A549 (cell line): ENCODE measurements around the gene BPI. TPM values are rescaled to one million over a fixed set of nuclear protein-coding genes. Genes with fewer than 3 reads are reported as not detected.

Experiments
- ATAC-seq, 2 experiments: fragments of 200-7000 bp in 1 of 2; fragments of >200 bp in 1 of 2; cut with Nextera tagmentation in 1 of 2; cut with Tn5 transposase in 1 of 2; 3 replicates each; pipeline versions ENCODE4 v1.8.0 to v1.9.1; 2018 to 2020; ENCODE audit warnings: mild to moderate bottlenecking in 1 of 2, moderate library complexity in 1 of 2
- CTCF ChIA-PET: fragments of 300-600 bp; sonication (Branson Sonifier 250); formaldehyde crosslinking; extraction: SDS; loops from one replicate; lab custom pipeline; 2021; ENCODE audit warnings: antibody characterized with exemption, inconsistent platforms; lab: Yijun Ruan, JAX
- POLR2A ChIA-PET: fragments of 350-600 bp; formaldehyde crosslinking; extraction: SDS; loops from one replicate; lab custom pipeline; 2021; ENCODE audit warnings: antibody characterized with exemption, inconsistent platforms; lab: Yijun Ruan, JAX
- DNase-seq, 2 experiments: peaks; one replicate each; pipeline versions ENCODE4 v3.0.0 to v3.0.0-alpha.2; 2011 to 2016; ENCODE audit warnings: low read depth in 1 of 2, low spot score in 1 of 2
- FAIRE-seq: peaks from 2 replicates; lab custom pipeline; 2011; peaks lifted over from hg19 to GRCh38; lab: Jason Lieb, UNC
- H3K27ac ChIP-seq, 2 experiments: fragments of >200 bp; sonication (Bioruptor Twin); formaldehyde crosslinking; 3 replicates each; pipeline ENCODE4 v1.5.1; 2016 to 2017
- H3K4me1 ChIP-seq: fragments of >200 bp; sonication (Bioruptor Twin); formaldehyde crosslinking; 3 replicates; pipeline ENCODE4 v1.6.1; 2016
- H3K4me2 ChIP-seq: fragments of >200 bp; sonication (Bioruptor Twin); formaldehyde crosslinking; 3 replicates; pipeline ENCODE4 v1.6.1; 2016
- H3K4me3 ChIP-seq: fragments of >200 bp; sonication (Bioruptor Twin); formaldehyde crosslinking; 3 replicates; pipeline ENCODE4 v1.5.1; 2016
- H3K9me3 ChIP-seq: fragments of >200 bp; sonication (Bioruptor Twin); formaldehyde crosslinking; 3 replicates; pipeline ENCODE4 v1.6.1; 2016
- BCL3 ChIP-seq: fragments of >200 bp; sonication (Bioruptor Twin); formaldehyde crosslinking; IDR thresholded peaks from 3 replicates; pipeline ENCODE4 v1.6.1; 2016
- CBX2 ChIP-seq: fragments of 200-600 bp; sonication (generic); IDR thresholded peaks from 2 replicates; pipeline ENCODE4 v1.6.1; 2016; ENCODE audit warnings: low read depth, mild to moderate bottlenecking, borderline replicate concordance
- CEBPB ChIP-seq, 2 experiments: fragments of >200 bp in 1 of 2; sonication (Bioruptor Twin) in 1 of 2; formaldehyde crosslinking in 1 of 2; IDR thresholded peaks; 2 replicates each; pipeline ENCODE4 v1.6.1; 2012 to 2016
- CHD2 ChIP-seq: fragments of 150-350 bp; IDR thresholded peaks from 2 replicates; pipeline ENCODE4 v1.6.1; 2014; ENCODE audit warnings: low read length; ENCODE audit not compliant: partially characterized antibody
- CHD4 ChIP-seq: fragments of 200-600 bp; sonication (generic); IDR thresholded peaks from 2 replicates; pipeline ENCODE4 v1.6.1; 2016; ENCODE audit warnings: antibody characterized with exemption, mild to moderate bottlenecking, borderline replicate concordance
- E2F6 ChIP-seq: IDR thresholded peaks from 2 replicates; pipeline ENCODE4 v1.6.1; 2012; ENCODE audit warnings: low read depth, borderline replicate concordance
- ELK1 ChIP-seq: fragments of 150-350 bp; IDR thresholded peaks from 2 replicates; pipeline ENCODE4 v1.6.1; 2014; ENCODE audit warnings: low read depth, mild to moderate bottlenecking, low read length
- EP300 ChIP-seq, 2 experiments: fragments of >200 bp; sonication (Bioruptor Twin); formaldehyde crosslinking; IDR thresholded peaks; 2 replicates in 1 of 2; 3 replicates in 1 of 2; pipeline ENCODE4 v1.6.1; 2016 to 2017
- ESRRA ChIP-seq: fragments of 150-350 bp; IDR thresholded peaks from 2 replicates; pipeline ENCODE4 v1.6.1; 2014; ENCODE audit warnings: mild to moderate bottlenecking, low read length, borderline replicate concordance
- FOSB ChIP-seq: fragments of 250-450 bp; sonication (Bioruptor Pico); IDR thresholded peaks from 2 replicates; pipeline ENCODE4 v1.5.0; 2020; ENCODE audit warnings: mild to moderate bottlenecking, moderate library complexity
- HDAC2 ChIP-seq: fragments of 200-600 bp; sonication (generic); IDR thresholded peaks from 2 replicates; pipeline ENCODE4 v1.6.1; 2016
- HES2 ChIP-seq: fragments of >200 bp; sonication (Bioruptor Twin); formaldehyde crosslinking; IDR thresholded peaks from 2 replicates; pipeline ENCODE4 v1.6.1; 2016
- KDM1A ChIP-seq: fragments of 200-600 bp; sonication (generic); IDR thresholded peaks from 2 replicates; pipeline ENCODE4 v1.6.1; 2016; ENCODE audit warnings: low read depth, mild to moderate bottlenecking
- KDM5A ChIP-seq: fragments of 200-600 bp; sonication (generic); IDR thresholded peaks from 2 replicates; pipeline ENCODE4 v1.6.1; 2016; ENCODE audit warnings: antibody characterized with exemption, mild to moderate bottlenecking
- MAFK ChIP-seq: fragments of 450-650 bp; IDR thresholded peaks from 2 replicates; pipeline ENCODE4 v1.6.1; 2014; ENCODE audit not compliant: partially characterized antibody
- PBX3 ChIP-seq: IDR thresholded peaks from 2 replicates; pipeline ENCODE4 v1.6.1; 2012
- PHF8 ChIP-seq: fragments of 200-600 bp; sonication (generic); IDR thresholded peaks from 2 replicates; pipeline ENCODE4 v1.6.1; 2016; ENCODE audit warnings: low read depth, mild to moderate bottlenecking, antibody characterized with exemption, moderate library complexity, borderline replicate concordance
- POLR2A ChIP-seq: IDR thresholded peaks from 2 replicates; pipeline ENCODE4 v1.6.1; 2012; ENCODE audit warnings: mild to moderate bottlenecking, low read length
- RAD21 ChIP-seq, 2 experiments: fragments of >200 bp in 1 of 2; sonication (Bioruptor Twin) in 1 of 2; formaldehyde crosslinking in 1 of 2; IDR thresholded peaks in 1 of 2; conservative IDR thresholded peaks in 1 of 2; 2 replicates in 1 of 2; 3 replicates in 1 of 2; pipeline ENCODE4 v1.6.1; 2012 to 2018; ENCODE audit warnings: inconsistent platforms in 1 of 2
- RARB ChIP-seq: fragments of 250-450 bp; sonication (Bioruptor Pico); IDR thresholded peaks from 2 replicates; pipeline ENCODE4 v1.8.0; 2021; ENCODE audit warnings: mild to moderate bottlenecking, moderate library complexity
- REST ChIP-seq: fragments of 200-600 bp; sonication (generic); IDR thresholded peaks from 2 replicates; pipeline ENCODE4 v1.6.1; 2016; ENCODE audit warnings: antibody characterized with exemption, mild to moderate bottlenecking, moderate library complexity
- ZFP36 ChIP-seq: fragments of 450-650 bp; IDR thresholded peaks from 2 replicates; pipeline ENCODE4 v1.6.1; 2014; ENCODE audit warnings: borderline replicate concordance; ENCODE audit not compliant: partially characterized antibody
- WGBS: methylation state at CpG from one replicate; pipeline ENCODE4 v1.1.6; 2017; ENCODE audit errors: missing lambda C conversion rate; 5-methylcytosine and 5-hydroxymethylcytosine counted together
- polyA plus RNA-seq, 4 experiments: library from polyadenylated mRNA; depleted of rRNA in 3 of 4; stranded (reverse); fragments of >200 nt; fragmentation: RNase III in 1 of 4; extraction: RNeasy Plus Mini Kit Qiagen cat#74134 plus additional on column Dnase treatment in 1 of 4; gene quantifications; 2 replicates in 3 of 4; 3 replicates in 1 of 4; pipeline ENCODE4 v1.2.3, GENCODE V29; 2011 to 2017

BPI gene
- polyA plus RNA-seq, 2 of the 4 experiments (the other 2 are of a cell fraction), result not detected

- WGBS, result 80% methylated on average over 5 of the region's 5 CpGs
- FAIRE-seq, result no peak
- POLR2A ChIA-PET, result no interaction called here
Observed at GRCh38 chr20:38344107-38344701, 40.2 kb downstream of the BPI start.

GRCh38 chr20:38345643-38346042, 41.7 kb downstream of the BPI start:
- FAIRE-seq (no peak), DNase-seq (peak in 1 of 2 experiments; percentile 50), ATAC-seq (peak; percentile 35 to 61; a peak in 3 of 6 replicates)
- POLR2A ChIA-PET, result no interaction called here
- Histone ChIP-seq H3K4me3 (no peak overlapping the region), H3K4me2 (peak overlapping the region; percentile 31), H3K9me3 (no peaks in the 10 kb centered on the region), H3K4me1 (peaks cover 17% of the 10 kb centered on the region)
- WGBS, result 26% methylated on average over 2 of the region's 2 CpGs
- TF ChIP-seq KDM5A, result no peak
- TF ChIP-seq ELK1, result no peak
- no peak for TF ChIP-seq PBX3
- no peak for TF ChIP-seq PHF8
- no peak for TF ChIP-seq MAFK
- no peak for TF ChIP-seq HES2
- TF ChIP-seq HDAC2, result no peak
- no peak for TF ChIP-seq KDM1A
- TF ChIP-seq BCL3, result no peak
- no peak for TF ChIP-seq ZFP36
- no peak for TF ChIP-seq RARB (CRISPR knock-in tag)
- no peak for TF ChIP-seq E2F6
- TF ChIP-seq, all 56 proteins: peak for 0
- CTCF ChIA-PET, result no interaction called here
- H3K27ac ChIP-seq, result peak overlapping the region in 1 of 2 experiments; percentile 60; a peak in 4 of 6 replicates

More at GRCh38 chr20:38344107-38344701, 40.2 kb downstream of the BPI start:
- DNase-seq, result no peak
- H3K4me1 ChIP-seq, result peaks cover 17% of the 10 kb centered on the region
- H3K4me2 ChIP-seq, result no peak overlapping the region
- no peak overlapping the region for H3K4me3 ChIP-seq
- H3K27ac ChIP-seq, result peak overlapping the region in 1 of 2 experiments; percentile 43; a peak in 1 of 6 replicates
- no peak for ATAC-seq
- TF ChIP-seq RAD21 (conservative IDR thresholded peaks at IDR 0.05 in 1 of 2, IDR thresholded peaks at IDR 0.05 in 1 of 2), result no peak
- TF ChIP-seq CHD2, result no peak
- no peak for TF ChIP-seq FOSB (CRISPR knock-in tag)
- TF ChIP-seq EP300 (IDR thresholded peaks at IDR 0.05), result no peak
- TF ChIP-seq CBX2, result no peak
- TF ChIP-seq ZFP36, result no peak
- no peak for TF ChIP-seq CEBPB (IDR thresholded peaks at IDR 0.05)
- no peak for TF ChIP-seq REST
- no peak for TF ChIP-seq CHD4
- no peak for TF ChIP-seq PHF8
- TF ChIP-seq ESRRA, result no peak
- no peak for TF ChIP-seq POLR2A
- CTCF ChIA-PET, result interaction anchor here (0.8 to 1.5 kb wide), 2 partner anchors 12 to 22 kb away, joined by 3 to 4 read pairs; no protein-coding TSS in a partner anchor
- H3K9me3 ChIP-seq, result no peaks in the 10 kb centered on the region
